ENCODE data around the gene KLF1. TPM values are rescaled to one million over a fixed set of nuclear protein-coding genes. Genes with fewer than 3 reads are reported as not detected.

Gene KLF1
- total and polyA plus RNA-seq, 2 of the 13 experiments (the other 11 are each of a cell fraction or from before 2014, with no cell fraction given), result not detected

- TF ChIP-seq SNAPC4 (CRISPR knock-in tag; IDR thresholded peaks at IDR 0.05), result no peak
- TF ChIP-seq CEBPB (IDR thresholded peaks at IDR 0.05; ENCODE audit: borderline replicate concordance, low read depth, low read length), result no peak
- TF ChIP-seq, protein P1, sequence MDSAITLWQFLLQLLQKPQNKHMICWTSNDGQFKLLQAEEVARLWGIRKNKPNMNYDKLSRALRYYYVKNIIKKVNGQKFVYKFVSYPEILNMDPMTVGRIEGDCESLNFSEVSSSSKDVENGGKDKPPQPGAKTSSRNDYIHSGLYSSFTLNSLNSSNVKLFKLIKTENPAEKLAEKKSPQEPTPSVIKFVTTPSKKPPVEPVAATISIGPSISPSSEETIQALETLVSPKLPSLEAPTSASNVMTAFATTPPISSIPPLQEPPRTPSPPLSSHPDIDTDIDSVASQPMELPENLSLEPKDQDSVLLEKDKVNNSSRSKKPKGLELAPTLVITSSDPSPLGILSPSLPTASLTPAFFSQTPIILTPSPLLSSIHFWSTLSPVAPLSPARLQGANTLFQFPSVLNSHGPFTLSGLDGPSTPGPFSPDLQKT (CRISPR knock-in tag; IDR thresholded peaks at IDR 0.05; ENCODE audit: borderline replicate concordance), result no peak
- no peak for TF ChIP-seq ZNF670 (CRISPR knock-in tag; IDR thresholded peaks at IDR 0.05; ENCODE audit: borderline replicate concordance)
- TF ChIP-seq ZNF558 (CRISPR knock-in tag; IDR thresholded peaks at IDR 0.05; ENCODE audit: borderline replicate concordance), result no peak
- no peak for TF ChIP-seq ZNF136 (CRISPR knock-in tag; IDR thresholded peaks at IDR 0.05; ENCODE audit: low read depth)
- no peak for TF ChIP-seq ZNF414 (CRISPR knock-in tag; IDR thresholded peaks at IDR 0.05)
- 0 out of 2 replicates have a peak, but pooled peaks have one; percentile 34 for TF ChIP-seq KLF6 (CRISPR knock-in tag; IDR thresholded peaks at IDR 0.05)
- TF ChIP-seq, protein P2, sequence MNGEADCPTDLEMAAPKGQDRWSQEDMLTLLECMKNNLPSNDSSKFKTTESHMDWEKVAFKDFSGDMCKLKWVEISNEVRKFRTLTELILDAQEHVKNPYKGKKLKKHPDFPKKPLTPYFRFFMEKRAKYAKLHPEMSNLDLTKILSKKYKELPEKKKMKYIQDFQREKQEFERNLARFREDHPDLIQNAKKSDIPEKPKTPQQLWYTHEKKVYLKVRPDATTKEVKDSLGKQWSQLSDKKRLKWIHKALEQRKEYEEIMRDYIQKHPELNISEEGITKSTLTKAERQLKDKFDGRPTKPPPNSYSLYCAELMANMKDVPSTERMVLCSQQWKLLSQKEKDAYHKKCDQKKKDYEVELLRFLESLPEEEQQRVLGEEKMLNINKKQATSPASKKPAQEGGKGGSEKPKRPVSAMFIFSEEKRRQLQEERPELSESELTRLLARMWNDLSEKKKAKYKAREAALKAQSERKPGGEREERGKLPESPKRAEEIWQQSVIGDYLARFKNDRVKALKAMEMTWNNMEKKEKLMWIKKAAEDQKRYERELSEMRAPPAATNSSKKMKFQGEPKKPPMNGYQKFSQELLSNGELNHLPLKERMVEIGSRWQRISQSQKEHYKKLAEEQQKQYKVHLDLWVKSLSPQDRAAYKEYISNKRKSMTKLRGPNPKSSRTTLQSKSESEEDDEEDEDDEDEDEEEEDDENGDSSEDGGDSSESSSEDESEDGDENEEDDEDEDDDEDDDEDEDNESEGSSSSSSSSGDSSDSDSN (CRISPR knock-in tag; IDR thresholded peaks at IDR 0.05), result peak; percentile 30; the same call in 1 of the 2 replicates
- no peak for TF ChIP-seq ZNF710 (CRISPR knock-in tag; IDR thresholded peaks at IDR 0.05; ENCODE audit: borderline replicate concordance)
- TF ChIP-seq STAT5B (CRISPR knock-in tag; IDR thresholded peaks at IDR 0.05), result no peak
- no peak for TF ChIP-seq TEAD2 (CRISPR knock-in tag; IDR thresholded peaks at IDR 0.05)
- no peak for TF ChIP-seq TOPORS (CRISPR knock-in tag; IDR thresholded peaks at IDR 0.05)
- no peak for TF ChIP-seq ZFP90 (CRISPR knock-in tag; IDR thresholded peaks at IDR 0.05; ENCODE audit: borderline replicate concordance)
- TF ChIP-seq ZNF10 (CRISPR knock-in tag; IDR thresholded peaks at IDR 0.05; ENCODE audit: borderline replicate concordance, low read depth), result no peak
- peak; percentile 47; the same call in 1 of the 2 replicates for TF ChIP-seq ERF (CRISPR knock-in tag; IDR thresholded peaks at IDR 0.05)
These were observed 5.7 kb downstream of the KLF1 start, which contains the start of gene DNASE2 (continued) for GRCh38 chr19:12881172-12881808.
